H9 (cell line): Measurements from ENCODE around the gene FBXO22. TPM values are rescaled to one million over a fixed set of nuclear protein-coding genes. Genes with fewer than 3 reads are reported as not detected.
A peak's percentile ranks its signal among the peaks of the same experiment; 100 is the strongest.

Experiments used
- DNase-seq: peaks from one replicate; pipeline ENCODE4 v3.0.0-alpha.2; 2017
- H2AFZ ChIP-seq: one replicate; pipeline ENCODE4 v1.6.1; 2013; ENCODE audit warnings: mild to moderate bottlenecking, low read length, control low read depth, moderate library complexity
- H2AK5ac ChIP-seq: 2 replicates; pipeline ENCODE4 v1.6.1; 2013; ENCODE audit warnings: low read length, control low read depth, mixed read lengths; ENCODE audit not compliant: insufficient read length
- H2BK120ac ChIP-seq: one replicate; pipeline ENCODE4 v1.6.1; 2013; ENCODE audit warnings: low read depth, mild to moderate bottlenecking, low read length, control low read depth, inconsistent platforms; ENCODE audit not compliant: poor library complexity, severe bottlenecking
- H2BK12ac ChIP-seq: 2 replicates; pipeline ENCODE4 v1.6.1; 2013; ENCODE audit warnings: low read length, control low read depth, mixed read lengths, low read depth; ENCODE audit not compliant: insufficient read length
- H2BK15ac ChIP-seq: 2 replicates; pipeline ENCODE4 v1.6.1; 2013; ENCODE audit warnings: low read depth, low read length, control low read depth
- H2BK20ac ChIP-seq: one replicate; pipeline ENCODE4 v1.6.1; 2013; ENCODE audit warnings: low read depth, mild to moderate bottlenecking, low read length, control low read depth, inconsistent platforms; ENCODE audit not compliant: poor library complexity, severe bottlenecking
- H2BK5ac ChIP-seq: 2 replicates; pipeline ENCODE4 v1.6.1; 2013; ENCODE audit warnings: low read length, control low read depth, mixed read lengths; ENCODE audit not compliant: insufficient read length
- H3K14ac ChIP-seq: 2 replicates; pipeline ENCODE4 v1.6.1; 2013; ENCODE audit warnings: low read length, control low read depth; ENCODE audit not compliant: insufficient read depth
- H3K18ac ChIP-seq: 2 replicates; pipeline ENCODE4 v1.6.1; 2013; ENCODE audit warnings: low read depth, mild to moderate bottlenecking, mixed read lengths, low read length, control low read depth; ENCODE audit not compliant: insufficient read length
- H3K23ac ChIP-seq: 2 replicates; pipeline ENCODE4 v1.6.1; 2013; ENCODE audit warnings: low read length, control low read depth, mixed read lengths, low read depth; ENCODE audit not compliant: insufficient read length
- H3K23me2 ChIP-seq: 2 replicates; pipeline ENCODE4 v1.6.1; 2013; ENCODE audit warnings: low read depth, mild to moderate bottlenecking, mixed read lengths, low read length, control low read depth; ENCODE audit not compliant: insufficient read length, poor library complexity, severe bottlenecking
- H3K27ac ChIP-seq: 2 replicates; pipeline ENCODE4 v1.5.1; 2013; ENCODE audit warnings: low read length, control low read depth, mixed read lengths, low read depth; ENCODE audit not compliant: insufficient read length
- H3K27me3 ChIP-seq: 2 replicates; pipeline ENCODE4 v1.6.1; 2013; ENCODE audit warnings: low read length, control low read depth, inconsistent platforms; ENCODE audit not compliant: insufficient read depth
- H3K4ac ChIP-seq: 2 replicates; pipeline ENCODE4 v1.6.1; 2013; ENCODE audit warnings: low read depth, mild to moderate bottlenecking, control low read depth, inconsistent platforms, low read length, moderate library complexity
- H3K4me1 ChIP-seq: 2 replicates; pipeline ENCODE4 v1.6.1; 2013; ENCODE audit warnings: low read length, control low read depth, inconsistent platforms; ENCODE audit not compliant: insufficient read depth
- H3K4me2 ChIP-seq: 2 replicates; pipeline ENCODE4 v1.6.1; 2013; ENCODE audit warnings: low read length, control low read depth, mixed read lengths; ENCODE audit not compliant: insufficient read length, insufficient read depth
- H3K56ac ChIP-seq: 2 replicates; pipeline ENCODE4 v1.6.1; 2013; ENCODE audit warnings: low read depth, mild to moderate bottlenecking, mixed read lengths, low read length, control low read depth; ENCODE audit not compliant: insufficient read length
- H3K79me1 ChIP-seq: 2 replicates; pipeline ENCODE4 v1.6.1; 2013; ENCODE audit warnings: low read depth, mild to moderate bottlenecking, moderate library complexity, low read length, control low read depth, inconsistent platforms; ENCODE audit not compliant: insufficient read depth, poor library complexity, severe bottlenecking
- H3K79me2 ChIP-seq: 2 replicates; pipeline ENCODE4 v1.6.1; 2013; ENCODE audit warnings: low read length, control low read depth, inconsistent platforms; ENCODE audit not compliant: insufficient read depth
- H3K9ac ChIP-seq: 2 replicates; pipeline ENCODE4 v1.6.1; 2013; ENCODE audit warnings: low read length, control low read depth, mixed read lengths; ENCODE audit not compliant: insufficient read length; ENCODE audit errors: extremely low read depth
- H3K9me3 ChIP-seq: one replicate; pipeline ENCODE4 v1.6.1; 2013; ENCODE audit warnings: low read depth, low read length, inconsistent platforms; ENCODE audit not compliant: control insufficient read depth
- H3T11ph ChIP-seq: one replicate; pipeline ENCODE4 v1.6.1; 2013; ENCODE audit warnings: mild to moderate bottlenecking, low read length, control low read depth, inconsistent platforms
- H4K20me1 ChIP-seq: one replicate; pipeline ENCODE4 v1.6.1; 2013; ENCODE audit not compliant: control insufficient read depth, insufficient read length, insufficient read depth
- H4K5ac ChIP-seq: 2 replicates; pipeline ENCODE4 v1.6.1; 2013; ENCODE audit warnings: low read depth, mild to moderate bottlenecking, mixed read lengths, low read length, control low read depth; ENCODE audit not compliant: insufficient read length
- H4K8ac ChIP-seq: replicated peaks from 2 replicates; pipeline ENCODE4 v1.6.1; 2013; ENCODE audit warnings: low read length, control low read depth, mixed read lengths, low read depth; ENCODE audit not compliant: insufficient read length
- H4K91ac ChIP-seq: 2 replicates; pipeline ENCODE4 v1.6.1; 2013; ENCODE audit warnings: low read depth, mild to moderate bottlenecking, moderate library complexity, mixed read lengths, low read length, control low read depth; ENCODE audit not compliant: insufficient read length
- H3K27ac Mint-ChIP-seq, 3 experiments: 2 replicates in 2 of 3; 3 replicates in 1 of 3; pipeline ENCODE4 v1.8.0; 2020 to 2021; ENCODE audit warnings: mixed read lengths in 3 of 3, mild to moderate bottlenecking in 1 of 3, moderate library complexity in 1 of 3
- H3K27me3 Mint-ChIP-seq: 2 replicates; pipeline ENCODE4 v1.8.0; 2021; ENCODE audit warnings: low read depth, mild to moderate bottlenecking, moderate library complexity, mixed read lengths
- H3K36me3 Mint-ChIP-seq, 3 experiments: 2 replicates in 2 of 3; 3 replicates in 1 of 3; pipeline ENCODE4 v1.8.0; 2020 to 2021; ENCODE audit warnings: low read depth in 3 of 3, mixed read lengths in 3 of 3; ENCODE audit not compliant: insufficient read depth in 1 of 3
- H3K4me1 Mint-ChIP-seq, 2 experiments: 2 replicates each; pipeline ENCODE4 v1.8.0; 2020; ENCODE audit warnings: mixed read lengths in 2 of 2
- H3K4me3 Mint-ChIP-seq, 2 experiments: 2 replicates in 1 of 2; 3 replicates in 1 of 2; pipeline ENCODE4 v1.8.0; 2020 to 2021; ENCODE audit warnings: mild to moderate bottlenecking in 2 of 2, mixed read lengths in 2 of 2, moderate library complexity in 1 of 2
- H3K9me3 Mint-ChIP-seq, 2 experiments: 2 replicates in 1 of 2; 3 replicates in 1 of 2; pipeline ENCODE4 v1.8.0; 2020; ENCODE audit warnings: mild to moderate bottlenecking in 2 of 2, mixed read lengths in 2 of 2, moderate library complexity in 1 of 2
- WGBS: extraction: QIAGEN DNeasy Blood & Tissue Kit; methylation state at CpG from one replicate; pipeline ENCODE4 v1.1.7; 2013; ENCODE audit warnings: missing lambda C conversion rate, low lambda C conversion rate, mixed read lengths; ENCODE audit not compliant: insufficient read length; ENCODE audit errors: extremely low coverage; 5-methylcytosine and 5-hydroxymethylcytosine counted together
- total RNA-seq: library from RNA; stranded (reverse); gene quantifications from 2 replicates; pipeline ENCODE4 v1.2.1, GENCODE V29; 2021
- TF ChIP-seq, protein P1 (sequence below): fragments of 200-600 bp; sonication (generic); conservative IDR thresholded peaks from 3 replicates; pipeline ENCODE4 v1.8.0; 2021; ENCODE audit warnings: antibody characterized with exemption, mild to moderate bottlenecking

FBXO22 gene
- total RNA-seq, 1 experiment from 2014 or later: 59.9 TPM

DNA sequence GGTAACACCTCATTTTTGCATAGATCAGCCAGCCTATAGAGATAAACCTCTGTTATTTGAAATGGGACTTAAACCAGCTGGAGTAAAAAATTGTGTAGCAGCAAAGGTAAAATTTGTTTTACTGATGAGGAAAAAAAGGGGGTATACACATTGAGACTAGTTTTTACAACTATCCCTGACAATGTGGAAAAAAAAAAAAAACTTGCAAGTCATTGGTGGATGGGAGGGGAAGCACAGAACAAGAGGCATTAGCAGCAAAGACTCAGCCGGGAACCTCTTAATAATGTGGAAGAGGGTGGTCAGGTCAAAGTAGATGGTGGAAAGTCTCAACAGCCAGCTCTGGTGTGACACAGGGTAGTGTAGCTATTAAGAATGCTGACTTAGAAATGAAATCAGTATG is 14.5 kb downstream of the FBXO22 start:
- no peak overlapping the region for H4K8ac ChIP-seq
- no peak overlapping the region for H4K91ac ChIP-seq
- H4K20me1 ChIP-seq: no peaks in the 10 kb centered on the region
- no peaks in the 10 kb centered on the region for H3K9me3 ChIP-seq
- H2BK5ac ChIP-seq: no peak overlapping the region
- no peak overlapping the region for H2BK20ac ChIP-seq
- H3K36me3 Mint-ChIP-seq: peaks cover 17 to 72% (median 44%) of the 10 kb centered on the region in 3 experiments; a peak in 6 of 7 replicates
- no peaks in the 10 kb centered on the region for H3K4me1 Mint-ChIP-seq
- H2AK5ac ChIP-seq: no peak overlapping the region
- no peak overlapping the region for H3K23ac ChIP-seq
- no peak overlapping the region for H3T11ph ChIP-seq
- DNase-seq: no peak
- no peaks in the 10 kb centered on the region for H3K27me3 ChIP-seq
- no peak overlapping the region for H4K5ac ChIP-seq
- no peak overlapping the region for H3K4me3 Mint-ChIP-seq
- H2AFZ ChIP-seq: no peak overlapping the region
- peak overlapping the region in 2 of 3 experiments; percentile 20 to 49; a peak in 1 of 7 replicates for H3K27ac Mint-ChIP-seq
- H3K9me3 Mint-ChIP-seq: no peaks in the 10 kb centered on the region
- H3K79me1 ChIP-seq: peaks cover 4% of the 10 kb centered on the region
- H3K23me2 ChIP-seq: no peaks in the 10 kb centered on the region
- no peak overlapping the region for H2BK120ac ChIP-seq
- no peak overlapping the region for H3K4ac ChIP-seq
- no peak overlapping the region for H2BK12ac ChIP-seq
- H3K18ac ChIP-seq: no peak overlapping the region
- TF ChIP-seq, protein P1, sequence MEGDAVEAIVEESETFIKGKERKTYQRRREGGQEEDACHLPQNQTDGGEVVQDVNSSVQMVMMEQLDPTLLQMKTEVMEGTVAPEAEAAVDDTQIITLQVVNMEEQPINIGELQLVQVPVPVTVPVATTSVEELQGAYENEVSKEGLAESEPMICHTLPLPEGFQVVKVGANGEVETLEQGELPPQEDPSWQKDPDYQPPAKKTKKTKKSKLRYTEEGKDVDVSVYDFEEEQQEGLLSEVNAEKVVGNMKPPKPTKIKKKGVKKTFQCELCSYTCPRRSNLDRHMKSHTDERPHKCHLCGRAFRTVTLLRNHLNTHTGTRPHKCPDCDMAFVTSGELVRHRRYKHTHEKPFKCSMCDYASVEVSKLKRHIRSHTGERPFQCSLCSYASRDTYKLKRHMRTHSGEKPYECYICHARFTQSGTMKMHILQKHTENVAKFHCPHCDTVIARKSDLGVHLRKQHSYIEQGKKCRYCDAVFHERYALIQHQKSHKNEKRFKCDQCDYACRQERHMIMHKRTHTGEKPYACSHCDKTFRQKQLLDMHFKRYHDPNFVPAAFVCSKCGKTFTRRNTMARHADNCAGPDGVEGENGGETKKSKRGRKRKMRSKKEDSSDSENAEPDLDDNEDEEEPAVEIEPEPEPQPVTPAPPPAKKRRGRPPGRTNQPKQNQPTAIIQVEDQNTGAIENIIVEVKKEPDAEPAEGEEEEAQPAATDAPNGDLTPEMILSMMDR: no peak
- no peaks in the 10 kb centered on the region for H3K4me1 ChIP-seq
- no peak overlapping the region for H3K4me2 ChIP-seq
- WGBS: no CpG with 5 or more reads among the region's 1 CpG
- no peaks in the 10 kb centered on the region for H3K27me3 Mint-ChIP-seq
- H2BK15ac ChIP-seq: no peak overlapping the region
- H3K79me2 ChIP-seq: peaks cover 1% of the 10 kb centered on the region; the same call in 1 of the 2 replicates
- no peak overlapping the region for H3K56ac ChIP-seq
- H3K27ac ChIP-seq: no peak overlapping the region
- no peak overlapping the region for H3K14ac ChIP-seq
- no peak overlapping the region for H3K9ac ChIP-seq
